Stimulated activated naive CD8-positive, alpha-beta T cell treated with anti-CD3 and anti-CD28 coated beads, Interleukin-15, Interleukin-2, amounts not matched to agents 100 U/mL and 50 U/mL, for 24 hours (primary cell): ENCODE results near the gene CELSR1.

Experiments
- ATAC-seq: fragments of 150-1000 bp; cut with Tn5 transposase; one replicate; pipeline ENCODE4 v1.10.0; 2021
- DNase-seq: peaks from one replicate; pipeline ENCODE4 v3.0.0; 2021

Gene CELSR1

GRCh38 chr22:46553189-46553588, 15.8 kb upstream of the CELSR1 start:
- ATAC-seq (no peak), DNase-seq (no peak)

- no peak for DNase-seq
- no peak for ATAC-seq
These were observed 14.6 kb upstream of the CELSR1 start for GRCh38 chr22:46551996-46552395.

GRCh38 chr22:46551321-46551720, 13.9 kb upstream of the CELSR1 start:
- ATAC-seq (no peak), DNase-seq (no peak)

- ATAC-seq = no peak
- no peak for DNase-seq
These were observed 12.7 kb upstream of the CELSR1 start for GRCh38 chr22:46549971-46550641.

GRCh38 chr22:46549563-46549840, 12.1 kb upstream of the CELSR1 start:
- DNase-seq (no peak), ATAC-seq (no peak)

GRCh38 chr22:46547883-46548244, 10.4 kb upstream of the CELSR1 start:
- no peak for ATAC-seq
- DNase-seq = no peak

- DNase-seq = no peak
- ATAC-seq = no peak
These were observed 9.9 kb upstream of the CELSR1 start for GRCh38 chr22:46547179-46547882.

- ATAC-seq (no peak), DNase-seq (no peak)
These were observed 9.2 kb upstream of the CELSR1 start for GRCh38 chr22:46546466-46547178.

- ATAC-seq = peak; percentile 41
- DNase-seq = no peak
These were observed 7.8 kb upstream of the CELSR1 start for GRCh38 chr22:46545086-46545792.

- DNase-seq (peak; percentile 80), ATAC-seq (peak; percentile 98)
These were observed 4.9 kb upstream of the CELSR1 start for GRCh38 chr22:46542011-46542985.

- DNase-seq (no peak), ATAC-seq (no peak)
These were observed 4.1 kb upstream of the CELSR1 start for GRCh38 chr22:46541536-46541935.

GRCh38 chr22:46540874-46541273, 3.5 kb upstream of the CELSR1 start:
- no peak for DNase-seq
- ATAC-seq = no peak

GRCh38 chr22:46539169-46539568, 1.7 kb upstream of the CELSR1 start:
- no peak for DNase-seq
- ATAC-seq = no peak

- DNase-seq (peak; percentile 35), ATAC-seq (no peak)
These were observed 1.4 kb upstream of the CELSR1 start for GRCh38 chr22:46538814-46539160.

GRCh38 chr22:46537946-46538813, 760 bp upstream of the CELSR1 start:
- DNase-seq = no peak
- ATAC-seq = no peak

- ATAC-seq = no peak
- no peak for DNase-seq
These were observed 739 bp downstream of the CELSR1 start for GRCh38 chr22:46536537-46537224.

- DNase-seq = no peak
- ATAC-seq = no peak
These were observed 1.4 kb downstream of the CELSR1 start for GRCh38 chr22:46535876-46536536.

- no peak for ATAC-seq
These were observed 2.4 kb downstream of the CELSR1 start for GRCh38 chr22:46534901-46535630.

GRCh38 chr22:46534177-46534776, 3.1 kb downstream of the CELSR1 start:
- DNase-seq (no peak), ATAC-seq (no peak)

More at GRCh38 chr22:46534901-46535630, 2.4 kb downstream of the CELSR1 start:
- no peak for DNase-seq
